Suppressor macrophage (primary cell): Measurements from ENCODE around the gene HSF5.

Source experiments
- DNase-seq, 4 experiments: peaks; one replicate each; pipeline ENCODE4 v3.0.0-alpha.2; 2020 to 2022

HSF5 gene

DNA sequence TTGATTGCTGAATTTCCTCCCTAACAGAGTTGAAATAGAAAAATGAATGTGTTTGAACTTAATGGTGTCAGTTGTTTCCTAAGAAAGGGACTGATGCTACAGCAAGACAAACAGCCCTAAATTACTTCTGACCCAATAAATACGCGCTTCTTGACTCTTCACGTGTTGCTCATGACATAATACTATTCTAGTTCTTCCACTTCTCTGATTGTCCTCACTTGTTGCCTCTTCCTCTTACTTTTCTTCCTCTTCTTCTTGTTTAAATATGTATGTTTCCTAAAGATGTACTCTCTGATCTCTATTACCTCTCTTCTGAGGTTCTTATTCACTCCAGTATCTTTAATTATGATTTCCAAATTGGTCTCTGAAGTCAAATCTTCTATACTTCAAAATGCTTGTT is 103.3 kb downstream of the HSF5 start:
- peak; percentile 8 to 72 (median 46) for DNase-seq

DNA sequence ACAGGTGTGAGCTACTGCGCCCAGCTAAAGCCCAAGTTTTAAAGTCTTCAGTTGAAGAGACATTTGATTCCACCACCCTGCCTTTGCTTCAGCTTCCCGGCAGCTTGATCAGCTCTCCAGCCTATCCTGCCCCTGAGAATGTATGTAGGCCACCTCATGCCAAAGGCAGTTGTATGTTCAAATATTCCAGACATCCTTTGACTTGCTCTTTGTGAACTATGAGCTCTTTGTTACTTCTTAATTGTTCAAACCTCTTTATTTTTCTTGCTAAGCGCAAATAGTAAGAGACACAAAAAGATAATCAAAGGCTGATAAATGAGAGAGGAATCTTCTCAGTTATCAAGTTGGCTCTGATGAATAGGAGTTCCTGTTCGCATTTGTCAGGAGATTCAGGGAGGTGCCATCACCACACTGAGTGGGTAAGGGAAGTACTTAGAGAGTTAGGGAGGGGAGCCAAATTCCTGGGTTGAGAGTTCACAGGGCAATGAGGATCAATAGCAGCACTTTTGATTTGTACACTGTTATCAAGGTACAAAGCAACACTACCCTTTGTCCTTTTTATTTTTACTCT is 104.2 kb downstream of the HSF5 start:
- DNase-seq: peak; percentile 27 to 49 (median 42)

DNA sequence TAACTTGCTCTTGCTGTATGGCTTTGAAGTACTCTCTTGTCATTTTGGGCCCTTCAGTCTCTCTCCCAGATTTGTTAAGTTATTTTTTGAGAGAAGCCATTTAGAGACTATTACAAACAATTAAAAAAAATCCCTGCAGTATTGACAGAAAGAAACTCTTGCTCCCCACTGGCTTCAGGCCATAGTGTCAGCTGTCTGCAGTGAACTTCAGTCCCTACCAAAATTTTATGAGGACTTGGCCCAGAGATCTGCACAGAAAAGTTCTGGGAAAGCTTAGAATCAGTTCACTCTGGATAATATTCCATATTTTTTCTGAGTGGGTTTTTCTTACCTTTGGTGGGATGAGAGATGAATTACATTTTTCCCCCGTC is 105.4 kb downstream of the HSF5 start:
- DNase-seq: no peak

DNA sequence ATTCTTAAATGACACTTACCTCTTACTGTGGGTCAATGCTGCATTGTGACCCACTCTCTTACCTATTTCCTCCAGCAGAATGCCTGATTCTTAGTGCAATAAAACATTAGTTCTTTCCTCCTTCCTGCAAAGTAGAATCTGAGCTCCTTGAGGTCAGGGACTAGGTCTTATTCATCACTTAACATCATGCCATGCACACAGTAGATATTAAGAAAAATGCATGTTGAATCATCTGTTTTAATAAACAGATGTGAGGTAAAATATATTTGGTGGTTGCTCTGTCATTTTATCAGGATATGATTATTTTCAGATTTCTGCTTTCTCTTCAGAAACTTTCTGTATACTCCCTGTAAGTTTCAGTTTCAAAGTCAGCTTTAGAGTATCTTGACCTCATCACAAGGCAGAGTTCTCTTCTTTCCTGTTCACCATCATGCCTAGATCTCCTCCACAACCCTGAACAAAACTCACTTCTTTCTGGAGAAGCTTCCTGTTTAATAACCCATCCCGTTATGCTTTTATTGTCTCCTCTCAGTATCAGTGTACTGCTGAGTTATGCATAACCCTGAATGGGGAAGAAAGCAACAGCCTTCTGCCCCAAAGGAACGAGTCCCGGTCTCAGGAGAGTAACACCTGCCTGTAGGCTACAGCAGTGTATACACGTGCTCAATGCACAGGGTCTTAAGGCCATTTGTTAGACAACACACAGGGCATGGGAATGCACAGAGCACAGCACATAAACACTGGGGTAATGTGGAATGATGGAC is 105.9 kb downstream of the HSF5 start:
- DNase-seq: peak in 3 of 4 experiments; percentile 11 to 32 (median 30)

DNA sequence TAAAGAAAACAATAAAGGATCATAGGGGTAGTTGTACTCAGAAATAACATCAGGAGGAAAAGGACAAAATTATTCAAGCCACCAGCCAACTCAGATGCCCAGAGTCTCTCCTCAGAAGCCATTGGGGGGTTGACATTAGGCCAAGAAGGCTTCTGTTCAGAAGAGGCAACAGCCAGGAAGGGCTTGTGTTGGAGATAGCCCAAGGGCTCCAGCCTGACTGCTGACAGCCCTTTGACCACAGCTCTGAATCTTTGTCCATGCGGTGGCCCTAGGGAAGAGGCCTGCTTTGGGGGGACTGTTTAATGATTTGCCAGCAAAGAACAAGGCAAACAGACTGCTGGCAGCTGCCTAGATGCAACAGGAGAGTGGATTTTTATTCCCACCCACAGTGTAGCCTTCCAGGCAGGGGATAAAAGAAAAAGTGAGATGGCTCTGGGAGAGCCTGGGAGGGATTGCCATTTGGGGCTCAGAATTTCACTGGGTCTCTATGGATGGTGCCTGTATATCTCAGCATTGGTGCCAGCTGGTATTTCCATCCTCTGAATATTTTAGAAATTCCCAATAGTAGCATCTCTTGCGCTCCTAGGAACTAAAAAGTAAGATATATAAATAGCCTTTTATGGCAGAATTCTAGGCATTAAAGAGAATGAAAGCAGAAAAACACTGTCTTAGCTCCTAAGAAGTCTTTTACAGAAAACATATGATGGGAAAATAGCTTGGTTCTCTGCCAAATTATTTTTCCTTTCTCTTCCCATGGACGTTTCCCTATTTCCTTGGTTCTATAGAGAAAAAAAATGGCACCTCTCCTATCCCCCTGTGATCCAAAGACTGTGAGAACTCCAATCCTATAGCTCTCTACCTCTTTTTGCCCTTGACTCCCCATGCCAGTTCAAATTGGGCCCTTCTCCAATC is 106.8 kb downstream of the HSF5 start:
- DNase-seq: no peak

DNA sequence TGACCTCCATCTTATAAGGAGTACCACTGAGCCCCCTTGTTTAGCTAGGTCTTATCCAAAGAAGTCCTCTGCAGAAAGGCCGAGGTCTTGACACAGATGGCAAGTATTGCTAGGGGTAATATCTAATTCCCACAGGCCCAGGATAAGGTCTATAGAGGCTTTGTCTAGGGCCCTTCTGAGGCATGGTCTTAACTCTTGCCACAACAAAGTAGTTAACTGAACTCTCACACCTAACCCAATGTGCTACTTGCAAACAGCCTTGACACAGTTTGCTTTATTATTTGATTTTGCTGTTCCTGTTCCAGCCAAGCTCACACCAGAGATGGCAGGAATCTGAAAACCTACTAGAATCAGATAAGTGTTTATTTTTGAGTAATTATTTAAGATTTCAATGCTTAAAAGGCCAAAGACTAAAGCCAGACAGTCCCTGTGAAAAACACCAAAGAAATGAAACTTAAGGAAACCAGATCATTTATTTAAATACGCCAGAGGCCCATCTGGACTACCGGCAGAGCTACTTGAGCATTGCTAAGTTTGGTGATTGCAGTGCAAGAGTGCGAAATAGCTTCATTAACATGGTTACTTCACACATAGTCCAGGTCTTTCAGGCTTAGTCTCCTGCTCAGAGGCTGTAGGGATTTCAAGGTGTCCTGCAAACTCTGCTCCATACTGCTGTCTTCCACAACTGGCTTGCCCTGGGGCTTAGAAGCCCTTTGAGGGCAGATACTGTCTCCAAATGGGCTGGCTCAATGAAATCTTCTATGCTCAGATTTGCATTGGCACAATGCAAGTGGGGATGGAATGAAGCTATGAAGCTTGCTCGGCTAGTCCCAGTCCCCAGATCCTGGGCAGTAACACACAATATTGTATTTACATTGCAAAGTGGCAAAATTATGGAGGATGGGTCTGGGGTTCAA is 107.7 kb downstream of the HSF5 start:
- DNase-seq: no peak

DNA sequence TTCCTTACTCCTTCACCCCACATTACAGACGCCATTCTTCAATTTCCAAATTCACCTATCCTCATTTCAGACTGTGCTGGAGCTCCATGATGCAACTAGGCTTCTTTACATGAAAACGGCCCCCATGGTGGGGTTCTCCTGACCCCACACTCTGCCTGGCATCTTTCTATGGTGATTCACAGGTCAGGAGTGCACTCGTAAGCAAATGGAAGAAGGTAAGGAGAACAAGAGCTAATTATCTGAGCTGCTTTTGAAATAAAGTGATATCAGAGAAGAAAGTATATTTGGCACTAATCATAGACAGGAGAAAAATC is 108.7 kb downstream of the HSF5 start:
- DNase-seq: no peak

DNA sequence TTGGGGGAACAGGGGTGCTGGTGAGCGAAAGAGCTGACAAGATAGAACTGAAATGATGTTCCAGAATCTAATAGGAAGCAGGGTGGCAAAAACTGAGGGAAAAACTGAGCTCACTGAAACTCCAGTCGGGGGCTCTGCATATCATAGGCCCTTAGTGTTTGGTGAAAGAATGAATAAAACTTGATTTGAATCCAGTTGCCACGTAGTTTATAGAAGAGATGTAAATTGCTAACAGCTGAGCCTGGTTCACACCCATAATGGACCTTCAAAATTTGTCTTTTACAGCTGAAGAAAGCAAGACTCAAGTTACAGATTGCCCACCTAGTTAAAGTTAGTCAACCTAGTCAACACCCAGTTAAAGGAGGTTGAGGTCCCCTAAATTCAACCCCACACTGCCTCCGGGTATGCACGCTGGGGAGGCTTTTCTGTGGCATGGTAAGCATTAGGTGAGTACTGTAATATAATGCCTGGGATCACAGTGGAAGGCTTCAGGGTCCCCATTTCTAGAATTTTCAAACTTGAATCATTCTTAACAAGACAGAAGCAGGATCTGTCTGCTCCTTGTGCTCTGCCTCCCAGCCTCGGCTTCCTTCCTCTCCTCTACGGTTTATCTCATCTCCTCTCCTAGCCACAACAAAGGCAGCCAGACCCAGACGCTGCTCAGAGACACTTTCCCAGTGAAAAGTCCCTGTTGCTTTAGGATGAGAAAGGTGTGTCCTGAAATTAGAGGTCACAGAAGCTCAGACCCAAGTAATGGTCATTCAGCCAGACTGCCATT is 109.3 kb downstream of the HSF5 start:
- DNase-seq: no peak

DNA sequence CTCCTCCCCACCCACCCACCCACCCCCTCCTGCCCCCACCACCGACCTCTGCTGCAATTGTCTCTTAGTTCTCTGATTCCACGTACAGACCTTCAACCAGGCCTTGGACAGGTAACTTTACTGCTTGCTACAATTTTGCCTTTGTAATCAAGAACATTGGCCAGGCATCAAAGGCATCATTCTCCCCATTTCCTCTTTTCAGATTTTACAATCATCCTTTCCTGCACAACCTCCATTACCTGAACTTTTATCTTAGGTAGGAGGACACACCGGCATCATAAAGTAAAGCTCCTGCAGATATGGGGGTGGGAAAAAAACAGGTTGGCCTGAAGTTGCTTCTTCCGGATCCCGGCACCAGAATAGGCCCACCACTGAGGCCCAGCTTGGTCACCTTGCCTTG is 110.5 kb downstream of the HSF5 start:
- DNase-seq: no peak

DNA sequence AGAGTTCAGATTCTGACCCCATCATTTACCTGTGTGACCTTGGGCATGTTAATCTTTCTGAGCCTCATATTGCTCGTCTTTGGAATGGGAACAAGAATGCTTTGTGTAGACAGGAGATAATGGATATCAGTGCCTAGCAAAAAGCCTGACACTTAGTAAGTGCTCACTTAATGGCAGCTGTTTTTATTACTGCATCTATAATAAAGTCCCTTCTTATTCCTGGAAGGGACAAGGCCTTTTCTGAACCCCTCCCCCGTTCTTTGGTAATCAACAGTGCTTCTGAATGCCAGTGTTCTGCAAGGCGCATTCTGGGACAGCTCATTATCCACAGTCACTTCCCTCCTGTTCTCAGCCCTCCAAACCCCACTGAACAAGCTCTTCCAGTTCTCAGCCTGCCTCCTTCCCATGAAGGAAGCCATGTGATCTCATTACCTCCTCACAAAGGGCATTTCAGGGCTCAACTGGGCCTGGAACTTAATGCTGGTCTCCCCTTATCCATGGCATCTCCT is 111.1 kb downstream of the HSF5 start:
- peak; percentile 40 to 69 (median 59) for DNase-seq

DNA sequence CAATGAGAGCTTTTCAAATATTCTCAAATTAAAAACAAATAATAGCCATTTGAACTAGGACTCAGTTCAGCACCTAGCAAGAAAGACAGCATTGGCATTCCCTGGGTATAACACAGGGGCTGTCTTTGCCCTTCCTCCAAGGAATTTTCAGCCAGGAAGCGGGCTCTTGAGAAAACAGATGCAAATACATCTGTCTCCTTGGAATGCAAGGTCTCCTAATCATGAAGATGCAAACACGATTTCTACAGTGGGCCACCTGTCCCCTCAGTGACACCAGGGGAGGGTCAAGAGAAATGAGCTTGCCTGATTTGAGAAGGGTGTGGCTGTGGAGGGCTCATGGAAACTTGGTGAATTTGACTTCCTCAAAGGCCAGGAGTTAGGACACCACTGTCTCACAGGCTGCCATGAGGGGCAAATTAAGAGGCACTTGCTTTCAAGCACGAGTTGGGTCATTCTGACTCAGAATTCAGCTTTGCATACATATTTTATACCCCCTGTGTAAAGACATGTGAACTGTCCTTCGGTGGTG is 111.7 kb downstream of the HSF5 start:
- DNase-seq: peak; percentile 64 to 82 (median 72)

DNA sequence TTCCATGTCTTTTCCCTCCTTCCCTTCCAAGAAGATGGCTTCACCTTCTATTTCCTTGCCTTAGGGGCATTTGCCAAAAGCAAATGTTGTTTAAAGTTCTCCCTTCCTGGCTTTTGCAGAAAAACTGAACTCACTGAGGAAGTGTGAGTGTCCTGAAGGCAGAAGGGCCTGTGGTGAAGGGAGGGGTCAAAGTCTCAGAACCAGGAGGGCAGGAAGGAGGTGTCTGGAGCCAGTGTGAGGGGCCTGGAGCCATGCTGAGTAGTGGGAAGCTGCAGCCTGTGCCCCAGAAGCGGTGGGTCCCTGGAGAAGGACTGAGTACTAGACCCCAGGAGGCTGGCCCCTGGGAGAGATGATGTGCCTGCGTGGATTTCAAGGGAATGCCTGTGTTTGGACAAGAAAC is 112.4 kb downstream of the HSF5 start:
- peak in 3 of 4 experiments; percentile 22 to 42 (median 37) for DNase-seq

DNA sequence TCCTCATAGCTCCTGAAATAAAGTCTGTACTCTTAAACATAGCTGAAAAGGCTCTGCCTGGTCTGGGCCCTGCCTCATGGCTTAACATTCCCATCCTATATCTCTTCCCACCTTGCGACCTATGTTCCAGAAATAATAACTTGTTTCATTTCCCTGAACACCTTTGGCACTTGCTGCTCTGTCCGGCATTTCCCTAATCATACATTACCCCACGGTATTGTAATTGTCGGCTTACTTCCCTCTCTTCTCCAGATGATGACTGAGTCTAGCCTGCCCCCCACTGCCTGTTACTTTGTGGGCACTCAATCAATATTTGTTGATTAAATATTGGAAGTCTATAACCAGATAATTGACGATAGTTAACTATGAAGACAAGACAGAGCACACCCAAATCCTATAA is 113.0 kb downstream of the HSF5 start:
- peak; percentile 21 to 48 (median 30) for DNase-seq

DNA sequence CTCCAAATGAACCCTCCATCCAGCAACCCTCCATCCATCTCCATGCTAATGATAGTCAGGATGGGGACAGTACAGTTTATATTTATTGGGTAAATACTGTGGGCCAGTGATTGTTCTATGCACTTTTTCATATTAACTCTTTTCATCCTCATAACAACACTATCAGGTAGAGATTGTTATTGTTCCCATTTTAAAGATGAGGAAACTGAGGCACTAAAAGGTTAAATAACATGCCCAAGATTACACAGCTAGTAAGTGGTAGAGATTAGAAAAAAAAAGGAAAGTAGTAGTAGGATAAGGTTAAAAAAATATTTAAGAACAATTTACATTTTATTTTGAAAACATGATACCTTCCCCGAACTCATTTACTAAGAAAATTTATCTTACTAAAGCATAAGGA is 114.3 kb downstream of the HSF5 start:
- no peak for DNase-seq

DNA sequence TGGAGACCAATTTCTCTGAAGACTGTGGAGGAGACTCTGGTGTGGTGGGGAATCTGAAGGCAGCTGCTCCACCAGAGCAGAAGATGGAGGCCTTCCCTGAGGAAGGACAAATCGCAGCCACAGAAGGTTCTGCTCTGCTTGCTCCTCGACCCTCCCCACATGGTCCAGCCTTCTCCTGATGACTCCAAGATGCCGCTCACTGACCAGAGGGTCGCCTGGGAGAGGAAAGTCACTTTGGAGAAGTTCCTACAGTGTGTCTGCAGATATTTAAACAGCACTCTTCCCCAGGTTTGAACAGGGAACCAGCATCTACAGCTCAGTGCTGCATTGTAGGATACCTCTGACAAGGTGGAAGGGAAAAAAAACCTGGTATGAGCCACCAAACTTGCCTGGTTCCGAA is 115.2 kb downstream of the HSF5 start:
- DNase-seq: no peak

DNA sequence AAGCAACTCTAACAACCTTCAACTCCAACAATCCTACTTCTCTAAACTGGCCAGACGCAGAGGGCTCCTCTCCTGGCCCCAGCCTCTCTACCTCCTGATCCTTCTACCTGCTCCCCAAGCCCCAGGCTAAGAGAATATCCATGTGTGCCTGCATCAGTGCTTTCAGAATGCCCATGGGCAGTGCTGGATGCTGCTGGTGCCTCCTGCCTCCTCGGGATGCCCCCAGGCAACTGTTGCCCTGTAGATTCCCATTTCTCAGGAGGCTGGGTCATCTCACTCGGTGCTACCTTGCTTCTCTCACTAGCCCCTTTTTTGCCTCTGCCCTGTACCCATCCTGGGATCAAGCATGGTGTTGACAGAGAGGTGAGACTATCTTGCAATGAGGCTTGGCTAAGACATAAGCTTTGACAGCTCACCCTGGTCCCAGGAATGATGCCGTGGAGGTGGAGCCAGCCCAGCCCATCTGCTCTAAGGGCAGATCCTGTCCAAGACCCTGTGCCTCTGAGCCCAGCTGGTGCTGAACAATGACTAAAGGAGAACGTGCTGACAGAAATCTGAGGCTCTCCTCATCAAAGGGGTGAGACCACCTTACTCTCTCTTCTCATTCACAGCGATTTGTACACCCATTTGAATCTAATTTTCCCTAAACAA is 116.8 kb downstream of the HSF5 start:
- no peak for DNase-seq

DNA sequence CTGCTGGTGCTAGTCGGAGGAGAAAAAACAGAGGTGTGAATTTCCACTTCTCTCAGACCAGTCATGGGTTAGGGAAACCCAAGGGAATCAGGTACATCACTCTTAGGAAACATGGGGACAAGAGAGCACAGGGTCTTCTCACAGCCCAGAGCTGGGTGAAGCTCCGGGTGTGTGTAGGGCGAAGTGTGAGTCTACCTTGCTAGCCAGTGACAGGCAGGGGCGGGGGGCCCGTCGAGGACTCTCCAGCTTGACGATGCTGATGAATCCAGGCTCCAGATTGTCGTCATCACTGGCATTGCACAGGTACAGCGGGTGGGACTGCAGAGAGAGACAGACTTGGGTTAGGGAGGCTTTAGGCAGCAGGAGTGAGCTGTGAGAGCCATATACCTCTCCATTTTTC is 117.5 kb downstream of the HSF5 start:
- DNase-seq: no peak

DNA sequence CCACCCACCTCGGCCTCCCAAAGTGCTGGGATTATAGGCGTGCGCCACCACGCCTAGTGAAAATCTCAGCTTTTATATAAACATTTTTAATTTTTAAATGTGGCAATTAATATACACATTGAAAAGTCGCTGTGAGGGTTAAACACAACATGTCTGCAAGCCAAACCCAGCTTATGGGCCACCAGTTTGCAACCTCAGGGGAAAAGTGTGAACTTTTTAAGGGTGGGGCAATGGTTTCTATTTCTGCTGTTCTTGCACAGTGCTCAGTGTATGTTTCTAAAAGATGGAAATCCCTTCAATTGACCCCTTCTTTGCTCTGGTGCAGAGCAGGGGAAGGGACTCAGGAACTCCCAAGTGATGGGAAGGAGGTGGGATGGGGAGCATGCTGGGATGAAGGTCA is 117.9 kb downstream of the HSF5 start:
- DNase-seq: no peak
